Right lobe of liver (tissue), 4 donors: Measurements from ENCODE around the gene MYO1F.

Source experiments
- POLR2A ChIP-seq: fragments of 450-650 bp; IDR thresholded peaks from one replicate; pipeline ENCODE4 v1.6.1; 2017; ENCODE audit warnings: antibody characterized with exemption, mild to moderate bottlenecking
- TF ChIP-seq, protein P1 (sequence below), 4 donors: fragments of 200-600 bp in 3 of 4; fragments of 450-650 bp in 1 of 4; IDR thresholded peaks; one replicate each; pipeline versions ENCODE4 v1.5.1 to v1.8.0; 2016 to 2022; ENCODE audit warnings: antibody characterized with exemption in 4 of 4, mild to moderate bottlenecking in 2 of 4
- donor health status: DM: no; HTN: no; CAD: no.
- donor health status: DM: no; HTN: no; CAD: no.
- donor health status: DM: no; HTN: yes; CAD: no.

DNA sequence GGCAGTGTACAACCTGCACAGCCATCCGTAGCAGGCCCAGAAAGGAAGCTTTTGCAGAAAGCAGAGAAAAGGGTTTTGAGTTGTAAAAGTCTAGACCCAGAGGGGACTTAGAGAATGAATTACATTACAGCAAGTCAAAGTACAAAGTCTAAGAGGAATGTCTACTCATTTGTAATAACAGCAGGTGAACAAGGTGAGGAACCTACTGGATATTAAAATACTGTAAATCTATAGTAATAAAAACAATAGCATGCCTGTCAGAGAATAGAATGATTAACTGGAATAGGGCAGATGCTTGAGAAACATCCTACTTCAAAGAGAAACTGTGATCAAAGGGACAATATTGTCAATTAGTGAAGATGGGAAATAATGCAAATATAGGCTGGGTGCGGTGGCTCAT is 45.0 kb downstream of the MYO1F start:
- TF ChIP-seq, protein P1, sequence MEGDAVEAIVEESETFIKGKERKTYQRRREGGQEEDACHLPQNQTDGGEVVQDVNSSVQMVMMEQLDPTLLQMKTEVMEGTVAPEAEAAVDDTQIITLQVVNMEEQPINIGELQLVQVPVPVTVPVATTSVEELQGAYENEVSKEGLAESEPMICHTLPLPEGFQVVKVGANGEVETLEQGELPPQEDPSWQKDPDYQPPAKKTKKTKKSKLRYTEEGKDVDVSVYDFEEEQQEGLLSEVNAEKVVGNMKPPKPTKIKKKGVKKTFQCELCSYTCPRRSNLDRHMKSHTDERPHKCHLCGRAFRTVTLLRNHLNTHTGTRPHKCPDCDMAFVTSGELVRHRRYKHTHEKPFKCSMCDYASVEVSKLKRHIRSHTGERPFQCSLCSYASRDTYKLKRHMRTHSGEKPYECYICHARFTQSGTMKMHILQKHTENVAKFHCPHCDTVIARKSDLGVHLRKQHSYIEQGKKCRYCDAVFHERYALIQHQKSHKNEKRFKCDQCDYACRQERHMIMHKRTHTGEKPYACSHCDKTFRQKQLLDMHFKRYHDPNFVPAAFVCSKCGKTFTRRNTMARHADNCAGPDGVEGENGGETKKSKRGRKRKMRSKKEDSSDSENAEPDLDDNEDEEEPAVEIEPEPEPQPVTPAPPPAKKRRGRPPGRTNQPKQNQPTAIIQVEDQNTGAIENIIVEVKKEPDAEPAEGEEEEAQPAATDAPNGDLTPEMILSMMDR (IDR thresholded peaks at IDR 0.05) = no peak
- TF ChIP-seq POLR2A = no peak
